HG02678 (cell line): Measurements from ENCODE around the gene PROM1.

Source experiments
- ATAC-seq: cut with Tn5 transposase; IDR thresholded peaks from one replicate; pipeline ENCODE4 v1.9.1; 2021; ENCODE audit warnings: mild to moderate bottlenecking, moderate library complexity; ENCODE audit not compliant: unreplicated experiment

Gene PROM1

DNA sequence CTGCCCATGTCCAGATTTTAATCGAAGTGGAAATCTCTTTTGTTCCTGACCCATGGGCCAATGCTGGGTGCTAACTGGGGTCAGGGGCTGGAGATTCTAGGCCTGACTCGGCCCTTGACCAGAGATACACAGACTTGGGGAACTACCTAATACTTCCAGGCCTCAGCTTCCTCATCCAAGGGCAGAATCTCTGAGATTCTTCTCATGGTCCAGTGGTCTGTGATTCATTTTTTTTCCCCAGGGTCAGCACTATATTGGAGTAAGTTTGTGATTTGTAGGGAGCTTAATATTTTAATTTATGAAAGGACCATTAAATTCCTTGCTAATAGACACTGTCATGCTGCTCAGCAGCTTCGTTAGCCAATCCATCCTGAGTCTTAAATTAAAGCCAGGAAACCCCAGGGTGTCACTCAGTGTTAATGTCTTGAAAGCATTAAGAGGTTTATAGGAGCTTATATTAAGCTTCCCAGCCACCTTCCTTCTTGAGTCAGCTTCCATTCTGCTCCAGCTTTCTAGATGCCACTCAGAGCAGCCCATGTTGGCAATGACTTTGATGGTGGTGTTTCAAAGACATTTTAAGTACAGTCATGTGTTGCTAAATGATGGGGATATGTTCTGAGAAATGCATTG, 27.0 kb upstream of the PROM1 start:
- no peak for ATAC-seq

DNA sequence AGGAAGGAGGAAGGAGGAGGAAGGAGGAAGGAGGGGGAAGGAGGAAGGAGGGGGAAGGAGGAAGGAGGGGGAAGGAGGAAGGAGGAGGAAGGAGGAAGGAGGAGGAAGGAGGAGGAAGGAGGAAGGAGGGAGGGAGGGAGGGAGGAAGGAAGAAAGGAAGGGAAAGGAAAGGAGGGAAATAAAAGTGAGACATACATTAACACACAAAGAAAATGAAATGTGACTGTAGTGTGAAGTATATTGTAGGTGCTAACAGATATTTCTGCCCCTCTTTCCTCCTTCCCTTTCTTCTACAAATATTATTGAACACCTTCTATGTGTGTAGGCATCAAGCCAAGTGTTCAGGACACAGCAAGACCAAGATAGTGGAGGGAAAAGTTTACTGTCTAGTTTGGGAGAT, 26.4 kb upstream of the PROM1 start:
- ATAC-seq: no peak

DNA sequence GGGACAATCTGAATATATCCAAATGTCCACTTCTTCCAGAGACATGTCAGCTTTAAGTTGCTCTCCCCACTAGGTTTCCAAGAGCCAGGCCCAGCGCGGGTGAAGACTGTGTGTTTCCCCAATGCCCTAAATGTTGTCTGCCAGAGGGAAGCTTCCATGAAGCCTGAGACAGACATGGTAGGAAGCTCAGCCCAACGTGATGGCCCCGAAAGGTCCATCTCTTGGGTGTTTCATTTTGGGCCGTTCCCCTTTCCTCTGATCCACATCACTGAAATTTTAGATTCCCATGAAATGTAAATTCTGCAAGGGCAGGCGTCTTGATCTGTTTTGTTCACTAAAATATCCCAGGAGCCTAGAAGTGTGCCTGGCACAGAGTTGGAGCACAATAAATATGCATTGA, 25.4 kb upstream of the PROM1 start:
- no peak for ATAC-seq

DNA sequence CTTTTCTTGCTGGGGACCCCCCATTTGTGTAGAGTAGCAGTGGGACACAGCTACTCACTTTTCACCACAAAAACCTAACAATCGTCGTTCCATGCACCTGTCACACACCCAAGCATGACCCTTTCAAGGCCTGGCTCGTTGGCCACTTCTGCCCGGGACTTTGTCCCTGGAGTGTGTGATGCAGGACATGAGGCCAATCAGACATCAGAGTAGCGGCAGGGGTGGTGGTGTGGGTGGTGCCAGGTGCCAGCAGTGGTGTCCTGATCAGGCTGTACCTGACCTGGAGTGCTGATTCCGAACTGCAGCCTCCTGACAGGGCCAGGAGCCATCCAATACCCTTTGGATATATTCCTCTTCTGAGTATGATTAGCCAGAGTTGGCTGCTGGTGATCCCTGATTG, 23.1 kb upstream of the PROM1 start:
- no peak for ATAC-seq

DNA sequence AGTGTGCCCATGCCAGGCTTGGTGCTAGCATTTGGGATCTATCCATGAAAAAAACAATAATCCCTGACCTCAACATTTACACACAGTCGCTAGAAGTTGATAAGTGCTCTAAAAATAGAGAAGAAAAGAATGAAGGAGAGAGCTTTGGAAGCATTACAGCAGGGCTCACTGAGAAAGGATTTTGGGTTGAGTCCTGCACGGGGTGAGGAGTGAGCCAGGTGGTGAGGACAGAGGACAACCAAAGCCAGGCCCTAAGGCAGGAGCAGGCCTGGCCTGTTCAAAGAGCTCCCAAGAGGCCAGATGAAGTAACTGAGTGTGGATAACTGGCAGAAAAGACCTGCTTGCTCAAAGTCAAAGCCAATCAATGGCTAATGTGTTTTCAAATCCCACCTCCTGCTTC, 20.7 kb upstream of the PROM1 start:
- ATAC-seq: no peak

DNA sequence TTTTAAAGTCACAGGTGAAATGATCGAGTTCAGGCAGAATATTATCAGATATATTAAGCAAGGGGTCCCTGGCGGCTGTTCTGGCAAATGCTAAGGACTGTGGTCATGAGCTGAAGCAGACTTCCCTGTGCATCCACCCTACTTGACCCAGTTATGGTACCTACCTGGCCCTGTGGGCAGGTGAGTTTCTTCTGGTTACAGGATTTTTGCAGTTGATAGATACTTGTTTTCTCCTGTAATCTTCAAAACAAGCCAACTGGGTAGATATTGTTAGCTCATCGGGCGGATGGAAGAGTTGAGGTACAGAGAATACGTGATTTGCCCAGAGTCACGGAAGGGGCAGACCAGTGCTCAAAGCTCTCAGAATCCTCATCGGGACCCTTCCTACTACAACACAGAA, 18.5 kb upstream of the PROM1 start:
- no peak for ATAC-seq

DNA sequence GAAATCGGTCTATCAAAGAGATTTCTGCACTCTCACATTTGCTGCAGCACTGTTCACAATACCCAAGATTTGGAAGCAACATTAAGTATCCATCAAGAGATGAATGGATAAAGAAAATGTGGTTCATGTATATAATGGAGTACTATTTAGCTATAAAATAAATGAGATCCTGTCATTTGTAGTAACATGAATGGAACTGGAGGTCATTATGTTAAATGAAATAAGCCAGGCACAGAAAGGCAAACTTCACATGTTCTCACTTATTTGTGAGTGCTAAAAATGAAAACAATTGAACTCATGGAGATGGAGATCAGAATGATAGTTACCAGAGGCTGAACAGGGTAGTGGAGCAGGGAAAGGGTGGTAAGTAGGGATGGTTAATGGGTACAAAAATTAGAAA, 17.0 kb upstream of the PROM1 start:
- no peak for ATAC-seq

DNA sequence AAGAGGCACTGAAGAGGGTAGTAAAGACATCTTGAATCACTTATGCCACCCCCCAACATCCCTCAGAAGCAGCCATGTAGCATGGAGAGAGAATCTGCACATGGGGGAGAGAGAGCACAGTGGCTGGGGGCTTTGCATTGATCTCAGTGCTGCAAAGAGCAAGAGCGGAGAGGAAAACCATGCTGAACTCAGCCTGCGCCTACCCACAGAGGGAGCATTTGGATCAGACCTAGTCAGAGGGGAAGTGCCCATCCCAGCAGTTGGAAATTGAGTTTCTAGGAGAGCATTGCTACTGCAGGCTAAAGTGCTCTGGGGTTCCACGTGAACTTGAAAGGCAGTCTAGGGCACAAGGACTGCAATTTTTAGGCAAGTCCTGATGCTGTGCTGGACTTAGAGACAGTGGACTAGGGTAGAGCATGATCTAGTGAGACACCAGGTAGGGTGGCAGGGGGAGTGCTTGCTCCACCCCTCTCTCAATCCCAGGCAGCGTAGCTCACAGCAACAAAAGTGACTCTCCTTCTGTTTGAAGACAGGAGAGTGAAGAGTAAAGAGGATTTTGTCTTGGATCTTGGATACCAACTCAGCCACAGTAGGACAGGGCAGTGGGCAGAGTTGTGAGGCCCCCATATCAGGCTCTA, 9.0 kb upstream of the PROM1 start:
- no peak for ATAC-seq

DNA sequence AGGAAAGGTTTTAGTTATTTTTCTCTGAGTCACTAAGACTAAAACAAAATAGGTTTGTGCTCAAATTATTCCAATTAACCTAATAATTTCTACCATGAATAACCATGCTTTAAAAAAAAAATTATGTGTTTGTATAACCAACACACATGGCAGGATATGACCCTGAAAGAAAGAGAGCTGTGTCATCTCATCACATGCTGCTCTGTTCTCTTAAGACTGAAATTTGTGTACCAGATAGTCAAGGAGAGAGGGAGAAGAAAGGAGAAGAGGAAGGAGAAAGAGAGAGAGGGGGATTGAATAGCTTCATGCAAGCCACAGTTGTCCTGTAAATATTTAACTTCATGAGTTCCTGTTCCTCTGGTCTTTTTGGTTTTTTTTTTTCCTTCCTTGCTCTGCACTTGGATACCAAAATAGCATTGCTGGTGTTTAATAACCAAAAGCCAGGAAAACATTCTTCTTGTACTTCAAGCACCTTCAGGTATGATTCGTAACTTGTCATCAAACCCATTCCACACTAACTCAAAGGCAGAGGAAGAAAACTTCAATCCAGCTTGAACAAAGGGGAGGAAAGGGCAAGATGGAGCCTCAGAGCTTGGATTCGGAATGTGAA, 6.4 kb upstream of the PROM1 start:
- ATAC-seq: no peak

DNA sequence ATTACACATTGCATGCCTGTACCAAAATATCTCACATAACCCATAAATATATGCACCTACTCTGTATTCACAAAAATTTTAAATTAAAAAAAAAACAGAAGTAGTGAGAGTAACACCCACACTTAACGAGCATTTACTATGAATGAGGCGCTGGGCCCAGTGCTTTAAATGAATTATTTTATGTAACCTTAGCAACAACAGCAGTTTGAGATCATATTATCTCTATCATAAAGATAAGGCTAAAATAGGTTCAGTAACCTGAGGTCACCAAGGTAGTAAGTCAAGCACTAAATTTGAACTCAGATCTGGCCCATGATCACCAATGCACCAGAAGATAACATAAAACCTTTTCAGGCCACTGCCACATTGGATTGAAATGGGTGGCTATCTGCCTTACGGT, 5.3 kb upstream of the PROM1 start:
- no peak for ATAC-seq

DNA sequence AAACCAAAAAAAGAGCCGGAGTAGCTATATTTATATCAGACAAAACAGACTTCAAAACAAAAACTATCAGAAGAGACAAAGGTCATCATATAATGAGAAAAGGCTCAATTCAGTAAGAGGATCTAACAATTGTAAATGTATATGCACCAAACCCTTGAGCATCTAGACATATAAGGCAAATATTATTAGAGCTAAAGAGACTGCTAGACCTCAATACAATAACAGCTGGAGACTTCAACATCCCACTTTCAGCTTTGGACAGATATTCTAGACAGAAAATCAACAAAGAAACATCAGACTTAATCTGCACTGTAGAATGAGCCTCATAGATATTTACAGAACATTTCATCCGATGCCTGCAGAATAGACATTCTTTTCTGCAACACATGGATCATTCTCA, 4.8 kb upstream of the PROM1 start:
- ATAC-seq: no peak

DNA sequence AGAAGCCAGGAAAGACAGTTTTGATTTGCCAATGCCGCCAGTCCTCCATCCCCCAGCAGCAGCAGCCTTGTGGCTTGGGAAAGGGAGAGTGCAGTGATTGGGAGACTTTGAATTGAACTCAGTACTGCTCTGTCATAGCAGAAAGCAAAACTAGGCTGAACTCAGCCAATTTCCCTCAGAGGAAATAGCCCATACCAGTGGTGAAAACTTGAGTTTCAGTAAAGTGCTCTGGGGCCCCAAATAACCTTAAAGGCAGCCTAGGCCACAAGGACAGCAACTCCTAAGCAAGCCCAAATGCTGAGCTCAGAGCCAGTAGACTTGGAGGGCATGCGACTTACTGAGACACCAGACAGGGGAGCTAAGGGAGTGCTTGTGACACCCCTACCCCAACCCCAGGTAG, 2.0 kb upstream of the PROM1 start:
- ATAC-seq: no peak

DNA sequence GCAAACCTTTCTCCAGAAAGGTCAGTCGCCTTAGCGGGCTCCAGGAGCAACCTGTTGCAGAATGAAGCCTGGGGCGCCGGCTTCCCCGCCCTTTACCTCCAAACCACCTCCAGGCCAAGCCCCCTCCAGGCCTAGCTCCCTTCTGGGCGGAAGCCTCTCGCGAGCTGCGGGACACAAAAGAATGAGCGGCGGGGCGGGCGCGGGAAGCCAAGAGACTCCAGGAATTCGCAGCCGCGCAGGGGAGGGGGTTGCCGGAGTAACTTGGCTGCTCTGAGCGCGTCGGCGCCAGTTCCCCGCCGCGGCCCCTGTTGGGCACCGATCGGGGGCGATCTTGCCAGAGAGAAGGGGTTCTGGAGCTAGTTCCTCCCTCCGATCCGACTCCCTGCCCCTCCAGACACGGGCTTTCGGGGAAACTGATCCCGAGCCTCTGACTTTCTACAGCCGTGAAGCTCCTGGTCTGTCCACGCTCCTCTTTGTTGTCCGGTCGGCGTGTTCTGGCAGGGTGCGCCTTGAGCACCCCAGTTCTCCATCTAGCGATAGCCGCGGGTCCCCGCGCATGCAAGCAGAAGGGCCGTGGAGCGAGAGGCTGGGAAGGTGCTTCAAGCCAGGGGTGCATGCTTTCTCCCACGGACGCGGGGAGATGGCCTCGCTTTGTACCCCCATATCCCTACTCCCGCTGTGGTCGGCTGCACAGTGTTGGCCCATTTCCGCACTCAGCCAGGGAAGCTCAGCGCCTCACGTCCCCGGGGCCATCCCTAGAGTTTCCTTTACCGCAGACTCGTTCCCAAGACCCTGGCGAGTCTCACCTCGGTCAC, 1.2 kb downstream of the PROM1 start:
- no peak for ATAC-seq

DNA sequence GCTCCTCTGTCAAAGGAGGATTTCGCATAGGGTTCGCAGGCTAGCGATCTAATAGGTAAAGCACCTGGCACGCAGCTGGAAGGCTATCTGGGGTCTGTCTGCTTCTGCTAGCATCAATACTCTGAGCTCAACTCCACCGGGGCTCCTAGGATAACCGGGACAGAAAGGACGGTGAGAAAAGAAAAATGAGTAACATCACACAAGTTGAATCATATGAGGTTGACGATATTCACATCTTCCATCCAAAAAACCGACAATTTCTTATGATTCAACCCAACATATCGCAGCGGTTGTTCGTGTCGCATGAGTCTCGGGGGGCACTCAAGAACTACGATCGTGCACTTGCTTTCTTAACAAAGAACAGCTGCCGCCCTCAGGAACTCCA, 1.8 kb downstream of the PROM1 start:
- no peak for ATAC-seq

DNA sequence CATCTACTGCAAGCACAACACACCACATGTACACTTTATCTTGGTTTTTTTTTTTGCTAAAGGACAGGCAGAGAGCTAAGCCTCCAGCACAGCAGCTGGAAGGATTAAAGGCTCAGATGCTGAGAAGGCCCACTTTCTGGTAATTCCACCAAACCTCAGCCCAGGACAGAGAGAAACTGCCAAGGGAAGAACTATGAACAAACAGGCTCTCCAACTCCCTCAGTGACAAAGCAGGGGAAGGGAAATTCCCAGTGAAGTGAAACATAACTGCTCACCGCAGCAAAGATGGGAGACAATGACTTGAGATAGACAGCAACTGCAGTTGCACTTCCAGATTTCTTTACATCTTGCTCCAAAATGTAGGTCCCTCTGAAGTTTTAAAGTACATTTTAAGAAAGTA, 4.8 kb downstream of the PROM1 start:
- ATAC-seq: peak; percentile 74

DNA sequence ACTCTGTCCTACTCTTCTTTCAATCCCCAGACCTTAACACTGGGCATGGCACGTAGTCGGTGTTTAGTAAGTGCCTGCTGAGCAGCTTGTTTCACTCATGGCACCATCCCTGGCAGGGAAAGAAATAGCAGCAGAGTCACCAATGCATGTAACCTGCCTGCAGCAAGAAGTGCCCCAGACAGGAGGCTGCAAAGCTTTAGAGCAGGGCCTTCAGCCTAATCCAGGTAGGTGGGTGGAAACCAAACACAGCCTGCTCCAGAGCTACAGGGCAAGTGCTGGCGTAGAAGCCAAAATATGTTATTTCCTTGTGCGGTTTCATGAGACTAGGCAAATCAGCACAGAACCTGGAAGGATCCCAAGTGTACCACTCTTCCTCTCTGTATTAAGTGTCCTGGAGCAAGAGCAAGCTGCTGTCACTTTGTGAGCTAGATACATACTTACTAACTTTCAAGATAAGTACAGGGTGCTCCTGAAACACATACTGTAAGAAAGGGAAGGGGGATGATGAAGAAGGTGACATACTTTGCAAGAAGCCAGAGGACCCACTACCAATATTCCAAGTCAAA, 5.5 kb downstream of the PROM1 start:
- no peak for ATAC-seq

DNA sequence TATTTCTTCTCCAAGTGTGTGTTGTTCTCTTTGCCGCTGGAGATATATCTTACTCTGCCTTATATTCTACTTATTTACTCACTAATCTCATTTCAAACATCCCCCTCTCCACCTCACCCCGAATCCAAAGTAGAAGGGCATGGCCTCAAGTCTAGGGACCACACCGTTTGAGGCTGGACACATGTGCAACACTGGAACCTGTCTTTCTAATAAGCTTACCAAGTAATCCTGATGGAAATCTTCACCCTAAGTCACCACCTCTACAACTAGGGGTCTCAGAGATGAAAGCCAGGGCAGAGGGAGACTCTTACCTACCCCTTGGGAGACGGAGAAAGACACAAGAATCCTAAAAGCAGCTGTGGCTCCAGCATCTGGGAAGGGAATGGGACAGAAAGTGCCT, 6.0 kb downstream of the PROM1 start:
- ATAC-seq: no peak

DNA sequence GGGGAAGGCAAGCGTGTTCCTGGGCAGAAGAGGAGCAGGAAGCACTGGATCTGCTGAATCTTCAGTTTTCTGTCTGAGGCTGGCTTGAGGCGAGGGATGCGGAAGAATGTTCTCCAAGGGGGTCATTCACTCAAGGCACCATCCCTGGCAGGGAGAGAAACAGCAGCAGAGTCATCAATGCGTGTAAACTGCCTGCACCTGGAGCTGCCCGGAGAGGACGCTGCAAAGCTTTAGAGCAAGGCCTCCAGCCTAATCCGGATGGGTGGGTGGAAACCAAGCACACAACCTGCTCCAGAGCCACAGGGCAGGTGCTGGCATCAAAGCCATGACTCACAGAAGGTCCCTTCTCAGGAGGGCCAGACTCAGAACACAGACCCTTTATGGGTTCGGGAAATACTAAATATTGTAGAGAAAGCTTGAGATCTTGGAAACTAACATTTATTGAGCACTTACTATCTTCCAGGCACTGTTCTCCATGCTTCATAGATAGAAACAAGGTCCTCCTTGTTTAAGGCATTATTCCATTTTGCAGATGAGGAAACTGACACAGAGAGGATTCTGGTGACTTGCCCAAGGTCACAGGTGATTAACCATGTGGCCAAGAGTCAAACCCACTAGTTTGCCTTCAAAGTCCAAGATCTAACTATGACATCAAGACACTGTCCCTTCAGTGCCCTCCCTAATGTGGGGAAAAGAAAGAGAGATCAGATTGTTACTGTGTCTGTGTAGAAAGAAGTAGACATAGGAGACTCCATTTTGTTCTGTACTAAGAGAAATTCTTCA, 7.7 kb downstream of the PROM1 start:
- no peak for ATAC-seq

DNA sequence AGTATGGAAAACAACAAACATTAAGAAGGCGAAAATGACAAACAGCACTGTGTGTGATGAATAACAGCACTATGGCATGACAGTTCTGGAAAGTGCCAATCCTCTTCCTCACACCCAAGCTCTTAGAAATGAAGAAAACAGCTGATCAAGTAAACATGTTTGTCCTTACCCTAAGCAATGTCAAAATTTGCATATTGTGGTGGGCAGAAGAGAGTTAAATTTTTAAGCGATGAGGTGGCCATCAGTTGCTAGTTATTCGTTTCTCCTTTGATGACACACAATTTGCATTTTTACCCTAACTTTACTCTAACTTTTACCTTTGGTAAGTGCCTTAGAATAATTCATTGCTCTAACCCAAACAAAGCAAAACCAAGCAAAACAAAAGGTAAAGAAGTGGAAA, 8.8 kb downstream of the PROM1 start:
- ATAC-seq: no peak

DNA sequence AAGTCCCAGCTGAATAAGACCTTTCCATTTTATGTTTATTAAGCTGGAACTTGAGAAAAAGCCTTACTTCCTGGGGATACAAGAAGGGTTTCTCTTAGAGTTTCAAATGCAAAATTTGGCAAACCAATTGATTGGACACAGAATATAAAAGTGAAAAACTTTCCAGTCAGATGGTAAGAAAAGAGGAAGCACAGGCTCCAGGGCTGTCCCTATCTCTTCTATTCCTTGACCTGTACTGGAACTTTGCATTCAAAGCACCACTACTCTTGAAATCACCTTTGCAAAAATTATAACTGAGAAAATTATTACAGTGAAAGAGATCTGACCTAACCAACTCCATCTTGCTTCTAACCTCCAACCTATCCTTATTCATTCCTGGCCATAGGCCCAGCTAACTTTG, 11.7 kb downstream of the PROM1 start:
- no peak for ATAC-seq

DNA sequence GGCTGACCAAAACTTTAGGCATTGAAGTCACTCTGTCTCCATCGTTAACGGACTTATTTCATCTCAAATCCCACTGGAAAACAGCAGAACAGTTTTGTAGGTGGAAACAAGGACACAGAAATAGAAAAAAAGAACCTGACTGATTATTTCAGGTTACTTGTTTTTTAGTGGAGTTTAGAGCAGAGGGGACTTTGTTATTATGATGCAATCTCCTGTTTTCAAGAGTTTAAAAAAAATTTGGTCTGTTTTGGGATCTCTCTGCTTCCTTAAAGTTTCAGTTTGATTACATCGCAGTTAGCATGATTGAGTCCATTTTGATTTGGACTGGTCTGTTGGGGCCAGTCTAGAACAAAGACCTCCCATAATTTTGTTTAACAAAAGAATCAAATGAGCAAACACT, 13.6 kb downstream of the PROM1 start:
- no peak for ATAC-seq
